Activated CD8-positive, alpha-beta memory T cell treated with anti-CD3 and anti-CD28 coated beads, Interleukin-2, amount 50 U/mL, for 1 hour (primary cell): ENCODE measurements around the gene ITPK1.
"Not testable (repeated sequence)": the region's sequence is repeated elsewhere in the genome, so short reads cannot be mapped to it uniquely, and the experiment has no call there.

Experiments used
- DNase-seq: peaks from one replicate; pipeline ENCODE4 v3.0.0-alpha.2; 2020; ENCODE audit errors: extremely low read depth

The ITPK1 gene

GRCh38 chr14:93131257-93131820, 15.6 kb upstream of the ITPK1 start:
- DNase-seq, result not testable (repeated sequence)

GRCh38 chr14:93128725-93129459, 13.2 kb upstream of the ITPK1 start:
- no peak for DNase-seq

GRCh38 chr14:93126111-93126510, 10.4 kb upstream of the ITPK1 start:
- DNase-seq, result no peak

- DNase-seq, result no peak
These were observed 7.1 kb upstream of the ITPK1 start for GRCh38 chr14:93122826-93123225.

- DNase-seq, result no peak
These were observed 5.5 kb upstream of the ITPK1 start for GRCh38 chr14:93121030-93121834.

DNA sequence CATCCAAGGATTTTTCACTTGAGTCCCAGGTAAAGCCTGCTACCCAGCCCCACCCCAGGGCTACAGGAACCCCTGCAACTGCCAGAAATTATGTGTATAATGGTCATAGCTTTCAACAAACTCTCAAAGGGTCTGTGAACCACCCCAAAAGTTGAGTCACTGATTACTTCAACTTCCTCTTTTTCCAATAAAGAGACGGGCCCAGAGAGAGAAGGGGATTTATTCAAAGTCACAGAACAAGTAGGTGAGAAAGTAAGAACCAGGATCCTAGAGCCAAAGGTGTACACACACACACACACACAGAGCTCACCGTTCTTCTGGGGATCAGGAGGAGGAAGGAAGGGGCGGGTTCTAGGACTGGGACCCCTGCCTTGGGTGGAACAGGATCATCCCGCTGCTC, 4.8 kb upstream of the ITPK1 start:
- no peak for DNase-seq

DNA sequence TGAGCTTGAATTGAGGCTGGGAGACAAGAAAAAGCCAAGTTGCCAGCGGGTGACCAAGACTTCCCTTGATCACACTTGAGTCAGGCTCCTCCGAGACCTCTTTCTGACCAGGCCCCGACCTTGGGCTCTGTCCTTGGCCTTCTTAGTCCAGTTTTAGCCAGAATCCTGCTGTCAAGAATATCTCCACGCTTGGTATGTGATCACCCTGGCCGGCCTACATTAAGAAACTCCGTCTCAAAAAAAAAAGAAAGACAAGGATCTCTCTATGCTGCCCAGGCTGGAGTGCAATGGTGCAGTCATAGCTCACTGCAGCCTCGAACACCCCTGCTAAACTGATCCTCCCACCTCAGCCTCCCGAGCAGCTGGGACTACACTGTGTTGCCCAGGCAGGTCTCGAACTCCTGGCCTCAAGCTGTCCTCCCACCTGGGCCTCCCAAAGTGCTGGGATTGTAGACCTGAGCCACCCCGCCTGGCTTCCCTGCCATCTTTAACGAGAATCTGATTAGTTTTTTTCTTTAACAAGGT, 1.0 kb upstream of the ITPK1 start:
- no peak for DNase-seq

DNA sequence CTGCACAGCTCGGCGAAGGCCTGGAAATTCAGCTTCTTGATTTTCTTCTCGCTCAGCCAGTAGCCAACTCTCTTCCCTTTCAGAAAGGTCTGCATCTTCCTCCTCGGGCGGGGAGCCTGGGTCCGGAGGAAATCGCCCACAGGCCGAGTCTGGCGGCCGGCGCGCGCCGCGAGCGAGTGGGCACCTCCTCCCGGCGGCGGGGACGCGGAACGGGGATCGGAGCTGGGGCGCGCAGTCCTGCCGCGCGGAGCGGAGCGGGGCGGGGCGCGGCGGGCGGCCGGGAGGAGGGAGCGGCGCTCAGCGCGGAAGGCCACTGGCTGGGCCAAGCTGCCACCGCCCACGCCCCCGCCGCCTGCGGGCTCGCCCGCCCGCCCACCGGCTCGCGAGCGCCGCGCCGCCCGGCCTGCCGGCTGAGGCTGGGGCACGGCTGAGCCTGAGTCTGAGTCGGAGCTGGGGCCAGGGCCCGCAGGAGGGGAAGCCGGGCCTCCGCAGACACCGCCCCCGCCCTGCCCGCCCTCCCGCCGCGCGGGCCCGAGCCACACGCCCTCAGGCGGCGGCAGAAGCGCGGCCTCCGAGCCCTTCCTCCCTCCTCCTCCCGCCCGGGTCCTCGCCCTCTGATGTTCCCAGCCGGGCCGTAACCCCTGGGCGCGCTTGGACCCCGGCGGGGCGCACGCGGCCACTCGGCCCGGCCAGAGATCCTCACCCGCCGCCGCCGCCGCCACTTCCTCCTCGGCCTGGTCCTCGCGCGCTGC, 480 bp downstream of the ITPK1 start:
- peak; percentile 43 for DNase-seq

DNA sequence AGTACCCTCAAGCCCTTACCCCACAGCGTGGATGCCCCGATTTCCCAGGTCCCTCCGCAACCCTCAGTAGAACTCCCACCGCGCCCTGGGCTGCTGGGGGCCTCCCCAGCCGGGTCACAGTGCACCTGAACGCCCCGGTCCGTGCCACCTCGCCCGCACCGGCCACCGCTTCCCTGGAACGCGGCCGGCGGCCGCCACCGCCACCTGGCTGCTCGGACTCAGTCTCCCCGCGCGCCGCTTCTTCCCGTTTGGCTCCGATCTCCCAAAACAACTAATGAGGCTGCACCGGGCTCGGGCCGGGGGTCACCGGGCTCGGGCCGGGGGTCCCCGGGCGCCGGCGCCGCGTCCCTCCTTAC, 1.0 kb downstream of the ITPK1 start:
- DNase-seq, result no peak

DNA sequence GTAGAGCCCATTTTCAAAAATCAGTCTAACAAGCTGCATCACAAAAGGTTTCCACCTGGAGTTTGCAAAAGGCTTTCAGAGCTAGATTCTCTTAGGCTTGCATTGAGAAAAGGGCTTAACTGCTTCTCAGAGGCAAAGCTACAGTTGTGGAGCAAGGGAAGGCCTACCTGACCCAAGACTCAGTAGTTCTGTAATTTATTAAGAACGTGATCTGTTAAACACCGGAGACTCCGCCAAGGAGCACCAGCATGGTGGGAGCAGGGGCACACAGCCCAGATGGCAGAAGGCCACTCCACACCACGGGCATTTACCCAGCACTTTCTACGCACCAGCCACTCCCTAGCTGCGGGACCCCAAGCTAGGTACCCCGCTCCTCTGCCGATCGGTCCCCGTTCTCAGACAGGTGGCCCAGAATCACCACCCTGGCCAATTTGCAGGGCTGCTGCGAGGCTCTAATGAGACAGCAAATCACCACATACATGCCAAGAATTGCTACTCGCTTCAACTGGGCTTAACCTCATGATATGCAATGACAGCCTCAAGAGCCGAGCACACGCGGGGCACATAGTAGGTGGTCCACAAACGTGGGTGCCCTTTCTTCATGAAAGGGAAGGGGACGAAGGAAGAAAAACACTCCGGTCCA, 1.5 kb downstream of the ITPK1 start:
- no peak for DNase-seq

- no peak for DNase-seq
These were observed 2.1 kb downstream of the ITPK1 start for GRCh38 chr14:93113678-93114067.

DNA sequence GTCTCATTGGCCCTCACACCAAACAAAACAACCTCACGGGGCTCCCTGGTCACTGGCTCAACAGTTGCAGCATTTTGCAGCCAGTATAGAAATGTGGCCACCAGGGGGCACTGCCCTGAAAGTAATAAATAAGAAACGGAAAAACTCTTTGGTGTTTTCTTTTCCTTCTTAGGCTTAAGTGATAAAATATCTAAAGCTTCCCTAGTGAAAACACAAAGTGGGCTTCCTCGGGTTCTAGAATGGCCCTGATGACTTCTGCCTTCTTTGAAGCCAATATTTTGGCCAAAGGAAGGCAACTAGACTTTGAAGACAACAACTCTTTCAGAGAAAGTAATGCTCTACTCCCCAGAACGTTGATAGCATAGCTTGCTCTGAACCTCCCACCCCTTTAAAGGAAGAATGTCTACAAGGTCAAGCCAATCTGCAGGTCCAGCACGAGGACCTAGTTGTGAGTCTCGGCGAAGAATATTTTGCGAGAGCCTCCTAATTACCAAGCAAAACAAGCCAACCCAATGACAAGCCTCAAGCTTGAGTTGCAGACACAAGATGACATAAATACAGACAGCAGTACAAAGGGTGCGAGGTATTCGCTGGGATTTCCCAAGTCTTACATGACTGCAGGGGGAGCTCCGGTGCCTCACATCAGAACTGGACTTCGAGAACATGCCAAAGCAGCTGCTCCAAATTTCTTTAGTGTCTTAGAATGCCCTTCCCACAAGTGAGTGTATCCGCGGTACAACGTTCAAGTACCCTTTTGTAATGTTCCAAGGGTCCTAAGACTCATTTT, 2.6 kb downstream of the ITPK1 start:
- DNase-seq, result peak; percentile 36

DNA sequence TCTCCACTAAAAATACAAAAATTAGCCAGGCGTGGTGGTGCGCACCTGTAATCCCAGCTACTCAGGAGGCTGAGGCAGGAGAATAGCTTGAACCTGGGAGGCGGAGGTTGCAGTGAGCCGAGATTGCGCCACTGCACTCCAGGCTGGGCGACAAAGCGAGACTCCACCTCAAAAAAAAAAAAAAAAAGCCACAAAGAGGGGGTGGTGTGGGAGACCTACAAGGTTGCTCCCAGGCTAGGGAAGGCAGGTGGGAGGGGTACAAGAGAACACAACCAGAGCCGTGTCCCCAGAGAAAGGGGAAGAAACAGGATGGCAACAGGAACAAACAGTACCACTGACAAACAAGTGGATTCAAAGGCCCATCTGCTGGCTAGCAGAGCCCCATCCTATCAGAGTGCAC, 4.2 kb downstream of the ITPK1 start:
- not testable (repeated sequence) for DNase-seq

GRCh38 chr14:93110856-93111419, 4.8 kb downstream of the ITPK1 start:
- no peak for DNase-seq

GRCh38 chr14:93109572-93110481, 5.9 kb downstream of the ITPK1 start:
- DNase-seq, result no peak

GRCh38 chr14:93108105-93108504, 7.6 kb downstream of the ITPK1 start:
- no peak for DNase-seq

DNA sequence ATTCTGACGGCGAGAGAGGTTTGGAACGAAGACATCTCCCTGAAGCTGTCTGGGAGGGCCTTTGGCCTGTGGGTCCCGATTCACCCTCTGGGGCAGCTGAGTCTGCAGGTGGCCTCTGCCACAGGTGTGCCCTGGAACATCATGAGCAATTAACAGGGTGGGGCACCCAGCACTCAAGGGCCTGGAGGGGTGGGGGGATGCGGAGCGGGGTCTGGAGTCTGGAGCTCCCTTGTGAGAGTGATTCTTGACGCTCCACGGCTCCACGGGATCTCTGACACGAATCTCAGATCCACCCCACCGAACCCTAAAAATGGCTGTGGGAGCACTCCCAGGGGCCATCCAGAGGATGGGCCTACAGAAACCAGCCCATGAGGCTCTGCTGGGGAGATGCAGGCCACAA, 8.3 kb downstream of the ITPK1 start:
- no peak for DNase-seq

GRCh38 chr14:93106541-93107156, 9.1 kb downstream of the ITPK1 start:
- no peak for DNase-seq

- DNase-seq, result not testable (repeated sequence)
These were observed 9.9 kb downstream of the ITPK1 start for GRCh38 chr14:93105856-93106255.
